Testis (tissue), 2 donors: ENCODE data around the gene IPO4.

Experiments used
- POLR2A ChIP-seq: fragments of 450-650 bp; IDR thresholded peaks from one replicate; pipeline ENCODE4 v1.6.1; 2017; ENCODE audit warnings: antibody characterized with exemption, mild to moderate bottlenecking, moderate library complexity
- TF ChIP-seq, protein P1 (sequence below), 3 experiments: fragments of 450-650 bp in 2 of 3; fragments of 200-600 bp in 1 of 3; sonication (generic) in 1 of 3; IDR thresholded peaks; one replicate each; pipeline ENCODE4 v1.5.1; 2016 to 2019; ENCODE audit warnings: antibody characterized with exemption in 3 of 3, mild to moderate bottlenecking in 2 of 3, moderate library complexity in 1 of 3

DNA sequence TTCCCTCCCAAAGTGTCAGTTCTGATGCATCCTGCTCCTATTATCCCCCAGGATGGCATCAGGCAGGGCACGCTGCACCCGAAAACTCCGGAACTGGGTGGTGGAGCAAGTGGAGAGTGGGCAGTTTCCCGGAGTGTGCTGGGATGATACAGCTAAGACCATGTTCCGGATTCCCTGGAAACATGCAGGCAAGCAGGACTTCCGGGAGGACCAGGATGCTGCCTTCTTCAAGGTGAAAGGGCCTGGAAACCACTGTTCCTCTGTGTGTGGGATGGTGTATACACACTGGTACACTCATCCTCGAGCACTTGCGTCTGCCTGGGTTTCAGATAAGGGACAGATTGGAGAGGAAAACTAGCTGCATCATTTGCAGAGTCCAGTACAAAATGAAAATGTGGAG lies 26.5 kb downstream of the IPO4 start:
- no peak for TF ChIP-seq POLR2A
- TF ChIP-seq, protein P1, sequence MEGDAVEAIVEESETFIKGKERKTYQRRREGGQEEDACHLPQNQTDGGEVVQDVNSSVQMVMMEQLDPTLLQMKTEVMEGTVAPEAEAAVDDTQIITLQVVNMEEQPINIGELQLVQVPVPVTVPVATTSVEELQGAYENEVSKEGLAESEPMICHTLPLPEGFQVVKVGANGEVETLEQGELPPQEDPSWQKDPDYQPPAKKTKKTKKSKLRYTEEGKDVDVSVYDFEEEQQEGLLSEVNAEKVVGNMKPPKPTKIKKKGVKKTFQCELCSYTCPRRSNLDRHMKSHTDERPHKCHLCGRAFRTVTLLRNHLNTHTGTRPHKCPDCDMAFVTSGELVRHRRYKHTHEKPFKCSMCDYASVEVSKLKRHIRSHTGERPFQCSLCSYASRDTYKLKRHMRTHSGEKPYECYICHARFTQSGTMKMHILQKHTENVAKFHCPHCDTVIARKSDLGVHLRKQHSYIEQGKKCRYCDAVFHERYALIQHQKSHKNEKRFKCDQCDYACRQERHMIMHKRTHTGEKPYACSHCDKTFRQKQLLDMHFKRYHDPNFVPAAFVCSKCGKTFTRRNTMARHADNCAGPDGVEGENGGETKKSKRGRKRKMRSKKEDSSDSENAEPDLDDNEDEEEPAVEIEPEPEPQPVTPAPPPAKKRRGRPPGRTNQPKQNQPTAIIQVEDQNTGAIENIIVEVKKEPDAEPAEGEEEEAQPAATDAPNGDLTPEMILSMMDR (IDR thresholded peaks at IDR 0.05): no peak
